Calu3 (cell line): ENCODE results near the gene FUCA1. TPM values are rescaled to one million over a fixed set of nuclear protein-coding genes. Genes with fewer than 3 reads are reported as not detected.
A peak's percentile ranks its signal among the peaks of the same experiment; 100 is the strongest.

Source experiments
- BruUV-seq: library from RNA; stranded (reverse); fragments of 400-500 nt; replicated peaks from 2 replicates; lab custom pipeline; 2021; lab: Mats Ljungman, UMichigan
- CTCF ChIA-PET: fragments of 300-600 bp; sonication (Branson Sonifier 250); formaldehyde crosslinking; loops from one replicate; lab custom pipeline; 2022; ENCODE audit warnings: antibody characterized with exemption; lab: Charles Lee
- DNase-seq: peaks from one replicate; pipeline ENCODE4 v3.0.0; 2022
- H3K27ac Mint-ChIP-seq: one replicate; pipeline ENCODE4 v1.8.0; 2022; ENCODE audit warnings: mixed read lengths; ENCODE audit not compliant: unreplicated experiment
- H3K27me3 Mint-ChIP-seq: one replicate; pipeline ENCODE4 v1.8.0; 2022; ENCODE audit warnings: mixed read lengths; ENCODE audit not compliant: unreplicated experiment
- H3K36me3 Mint-ChIP-seq: one replicate; pipeline ENCODE4 v1.8.0; 2022; ENCODE audit warnings: mild to moderate bottlenecking, moderate library complexity, mixed read lengths; ENCODE audit not compliant: insufficient read depth, unreplicated experiment
- H3K4me1 Mint-ChIP-seq: one replicate; pipeline ENCODE4 v1.8.0; 2022; ENCODE audit warnings: mild to moderate bottlenecking, low read depth, mixed read lengths; ENCODE audit not compliant: unreplicated experiment
- H3K4me3 Mint-ChIP-seq: one replicate; pipeline ENCODE4 v1.8.0; 2022; ENCODE audit warnings: mild to moderate bottlenecking, low read depth, moderate library complexity, mixed read lengths; ENCODE audit not compliant: unreplicated experiment
- H3K9me3 Mint-ChIP-seq: one replicate; pipeline ENCODE4 v1.8.0; 2022; ENCODE audit warnings: low read depth, mixed read lengths; ENCODE audit not compliant: unreplicated experiment
- intact Hi-C: fragments of 100-400 bp; cut with micrococcal nuclease; formaldehyde crosslinking; loops from one replicate; pipeline ENCODE4 v1.10.0; 2022; ENCODE audit not compliant: unreplicated experiment
- total RNA-seq: library from RNA; stranded (reverse); gene quantifications from 2 replicates; pipeline ENCODE4 v1.2.3, GENCODE V29; 2022
- TF ChIP-seq, protein P1 (sequence below): fragments of 200-600 bp; IDR thresholded peaks from one replicate; pipeline ENCODE4 v1.8.0; 2022; ENCODE audit warnings: antibody characterized with exemption; ENCODE audit not compliant: unreplicated experiment

FUCA1 gene
- total RNA-seq, 1 experiment from 2014 or later: 17.2 TPM

- Mint-ChIP-seq H3K27ac (no peak overlapping the region), H3K9me3 (no peaks in the 10 kb centered on the region), H3K36me3 (peaks cover 17% of the 10 kb centered on the region), H3K4me3 (peak overlapping the region; percentile 85), H3K27me3 (no peaks in the 10 kb centered on the region), H3K4me1 (no peaks in the 10 kb centered on the region)
- intact Hi-C loops: no loop called here
- CTCF ChIA-PET: interaction anchor here (0.5 to 0.7 kb wide), 2 partner anchors 18 to 58 kb away, joined by 5 read pairs; no protein-coding TSS in a partner anchor
- no peak for DNase-seq
- BruUV-seq: no TSS peak
- TF ChIP-seq, protein P1, sequence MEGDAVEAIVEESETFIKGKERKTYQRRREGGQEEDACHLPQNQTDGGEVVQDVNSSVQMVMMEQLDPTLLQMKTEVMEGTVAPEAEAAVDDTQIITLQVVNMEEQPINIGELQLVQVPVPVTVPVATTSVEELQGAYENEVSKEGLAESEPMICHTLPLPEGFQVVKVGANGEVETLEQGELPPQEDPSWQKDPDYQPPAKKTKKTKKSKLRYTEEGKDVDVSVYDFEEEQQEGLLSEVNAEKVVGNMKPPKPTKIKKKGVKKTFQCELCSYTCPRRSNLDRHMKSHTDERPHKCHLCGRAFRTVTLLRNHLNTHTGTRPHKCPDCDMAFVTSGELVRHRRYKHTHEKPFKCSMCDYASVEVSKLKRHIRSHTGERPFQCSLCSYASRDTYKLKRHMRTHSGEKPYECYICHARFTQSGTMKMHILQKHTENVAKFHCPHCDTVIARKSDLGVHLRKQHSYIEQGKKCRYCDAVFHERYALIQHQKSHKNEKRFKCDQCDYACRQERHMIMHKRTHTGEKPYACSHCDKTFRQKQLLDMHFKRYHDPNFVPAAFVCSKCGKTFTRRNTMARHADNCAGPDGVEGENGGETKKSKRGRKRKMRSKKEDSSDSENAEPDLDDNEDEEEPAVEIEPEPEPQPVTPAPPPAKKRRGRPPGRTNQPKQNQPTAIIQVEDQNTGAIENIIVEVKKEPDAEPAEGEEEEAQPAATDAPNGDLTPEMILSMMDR: no peak
These were observed 42.1 kb downstream of the FUCA1 start for GRCh38 chr1:23825762-23826522.

GRCh38 chr1:23825076-23825761 is 42.9 kb downstream of the FUCA1 start, which contains the start of gene HMGCL:
Gene HMGCL (minus strand): TSS chr1:23825429. CDS start chr1:23825415, 14 bp downstream.
- TF ChIP-seq, protein P1: no peak
- DNase-seq: peak; percentile 85
- Mint-ChIP-seq H3K4me3 (peak within 1 kb of the TSS; percentile 85), H3K27me3 (no peaks in the 10 kb centered on the region), H3K4me1 (no peaks in the 10 kb centered on the region), H3K36me3 (peaks cover 17% of the 10 kb centered on the region), H3K27ac (peak within 1 kb of the TSS; percentile 81), H3K9me3 (no peaks in the 10 kb centered on the region)
- CTCF ChIA-PET: interaction anchor here (0.5 to 1.0 kb wide), 4 partner anchors 19 to 279 kb away, joined by 4 to 5 read pairs (median 5); no protein-coding TSS in a partner anchor
- intact Hi-C loops: no loop called here
- BruUV-seq: no TSS peak

GRCh38 chr1:23824711-23825075 is 43.4 kb downstream of the FUCA1 start:
- Mint-ChIP-seq H3K4me1 (no peaks in the 10 kb centered on the region), H3K4me3 (peak overlapping the region; percentile 85), H3K27me3 (no peaks in the 10 kb centered on the region), H3K9me3 (no peaks in the 10 kb centered on the region), H3K27ac (peak overlapping the region; percentile 81), H3K36me3 (peaks cover 17% of the 10 kb centered on the region)
- no peak for DNase-seq
- TSS peak; percentile 78 for BruUV-seq
- CTCF ChIA-PET: interaction anchor here (1.0 kb wide), 1 partner anchor 53 kb away, joined by 4 read pairs; no protein-coding TSS in a partner anchor
- TF ChIP-seq, protein P1: no peak
- intact Hi-C loops: no loop called here

- no peak for DNase-seq
- CTCF ChIA-PET: no interaction called here
- intact Hi-C loops: no loop called here
- Mint-ChIP-seq H3K4me1 (no peaks in the 10 kb centered on the region), H3K27ac (no peak overlapping the region), H3K9me3 (no peaks in the 10 kb centered on the region), H3K4me3 (no peak overlapping the region), H3K27me3 (no peaks in the 10 kb centered on the region), H3K36me3 (peaks cover 17% of the 10 kb centered on the region)
- BruUV-seq: no TSS peak
- TF ChIP-seq, protein P1: no peak
These were observed 44.3 kb downstream of the FUCA1 start for GRCh38 chr1:23823767-23824166.
